HG03108 (cell line): ENCODE measurements around the gene PLPP7.

Source experiments
- ATAC-seq: cut with Tn5 transposase; IDR thresholded peaks from one replicate; pipeline ENCODE4 v1.9.1; 2021; ENCODE audit warnings: moderate library complexity; ENCODE audit not compliant: unreplicated experiment

Gene PLPP7

DNA sequence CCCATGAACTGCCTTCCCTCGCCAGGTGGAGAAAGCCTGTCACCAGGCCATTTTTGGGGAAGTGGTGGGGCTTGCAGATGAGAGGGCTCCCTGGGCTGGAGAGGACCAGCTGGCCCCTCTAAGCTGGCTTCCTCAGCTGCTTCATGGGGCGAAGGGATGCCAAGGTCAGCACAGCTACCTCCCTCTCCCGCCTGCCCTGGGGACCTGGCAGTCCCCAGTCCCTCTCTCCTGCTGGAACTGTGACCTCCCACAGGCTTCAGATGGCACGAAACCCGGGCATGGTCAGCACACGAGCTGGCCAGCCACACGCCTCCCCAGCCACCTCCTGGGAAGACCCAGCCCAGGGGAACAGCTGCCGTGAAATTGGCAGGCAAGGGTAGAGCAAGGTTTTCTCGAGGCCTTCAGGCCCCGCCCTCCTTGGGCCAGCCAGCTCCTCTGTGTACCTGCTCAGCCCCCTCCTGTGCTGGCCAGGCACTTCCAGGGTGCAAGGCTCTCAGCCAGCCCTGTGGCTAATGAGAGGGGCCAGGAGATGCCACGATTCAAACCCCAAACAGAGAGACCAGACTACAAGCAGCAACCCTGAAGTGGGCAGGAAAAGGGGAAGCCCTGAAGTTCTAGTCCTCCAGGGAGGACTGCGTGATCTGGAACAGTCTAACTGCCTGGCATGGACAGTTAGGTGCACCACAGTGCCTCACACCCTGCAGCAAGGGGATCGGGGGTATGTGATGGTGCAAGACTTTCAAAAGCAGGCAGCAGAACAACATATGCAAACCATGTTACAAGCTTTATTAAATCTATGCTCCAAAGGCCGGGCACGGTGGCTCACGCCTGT lies 12.9 kb downstream of the PLPP7 start:
- no peak for ATAC-seq

DNA sequence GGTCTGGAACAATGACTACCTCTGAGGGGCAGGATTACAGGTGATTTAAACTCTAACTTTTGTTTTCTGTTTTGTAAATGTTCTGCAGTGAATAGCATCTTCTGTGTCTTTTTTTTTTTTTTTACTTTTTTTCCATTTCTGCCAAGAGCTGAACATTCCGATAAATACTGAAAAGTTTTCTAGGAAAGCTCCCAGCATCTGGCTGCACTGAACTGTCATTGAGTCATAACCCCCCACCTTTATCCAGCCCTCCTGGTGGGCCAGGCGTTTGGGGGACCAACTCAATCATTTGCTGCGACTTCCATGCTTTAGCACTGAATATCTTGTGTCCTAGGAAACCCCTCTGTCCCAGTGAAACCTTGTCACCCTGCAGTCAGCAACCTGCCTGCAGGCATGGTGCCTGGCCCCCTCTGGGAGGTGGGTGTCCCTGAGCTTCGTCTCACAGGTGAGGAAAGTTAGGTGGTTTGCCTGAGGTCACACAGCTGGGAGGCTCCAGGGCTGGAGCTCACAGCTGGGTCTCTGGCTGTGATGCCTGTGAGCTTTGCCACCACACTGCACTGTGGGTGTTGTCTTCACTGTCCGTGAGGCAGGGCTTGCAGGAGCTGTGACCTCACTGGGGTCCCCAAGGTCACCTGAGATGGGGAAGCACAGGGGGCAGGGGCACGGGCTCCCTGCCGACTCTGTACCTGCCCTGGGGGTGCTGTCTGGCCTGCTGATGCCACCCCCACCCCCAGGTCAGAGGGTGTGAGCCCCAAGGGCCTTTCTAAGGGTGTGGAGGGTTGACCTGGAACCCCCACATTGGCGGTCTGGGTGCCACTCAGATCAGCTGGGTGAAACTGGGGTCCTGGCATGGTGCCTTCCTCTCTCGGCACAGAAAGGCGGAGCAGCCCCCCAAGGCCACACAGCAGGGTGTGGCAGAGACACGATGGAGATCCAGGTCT lies 14.1 kb downstream of the PLPP7 start:
- no peak for ATAC-seq

DNA sequence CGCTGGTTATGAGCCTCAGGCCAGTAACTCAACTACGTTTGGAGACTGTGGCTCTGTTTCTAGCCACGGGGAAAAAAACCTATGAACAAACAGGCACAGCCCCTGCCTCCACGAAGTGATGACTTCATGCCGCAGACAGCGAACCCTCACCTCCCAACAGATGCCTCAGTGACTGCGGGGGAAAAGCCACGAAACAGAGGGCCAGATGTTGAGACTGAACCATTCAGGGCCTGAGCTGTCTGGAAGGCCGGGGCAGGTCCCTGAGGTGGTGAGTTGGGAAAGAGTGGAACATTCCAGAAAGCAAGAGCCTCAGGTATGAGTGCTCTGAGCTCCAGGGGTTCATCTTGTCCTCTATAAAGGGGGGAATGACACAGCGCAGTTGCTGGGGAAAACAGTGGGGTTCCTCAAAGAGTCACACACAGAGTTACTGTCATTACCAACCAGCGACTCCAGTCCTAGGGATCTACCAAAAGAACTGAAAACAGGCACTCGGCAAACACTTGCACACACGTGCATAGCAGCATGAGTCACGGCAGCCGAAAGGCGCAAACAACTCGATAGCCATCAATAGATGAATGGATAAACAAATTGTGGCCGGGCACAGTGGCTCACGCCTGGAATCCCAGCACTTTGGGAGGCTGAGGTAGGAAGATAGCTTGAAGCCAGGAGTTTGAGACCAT lies 15.3 kb downstream of the PLPP7 start:
- ATAC-seq = no peak

DNA sequence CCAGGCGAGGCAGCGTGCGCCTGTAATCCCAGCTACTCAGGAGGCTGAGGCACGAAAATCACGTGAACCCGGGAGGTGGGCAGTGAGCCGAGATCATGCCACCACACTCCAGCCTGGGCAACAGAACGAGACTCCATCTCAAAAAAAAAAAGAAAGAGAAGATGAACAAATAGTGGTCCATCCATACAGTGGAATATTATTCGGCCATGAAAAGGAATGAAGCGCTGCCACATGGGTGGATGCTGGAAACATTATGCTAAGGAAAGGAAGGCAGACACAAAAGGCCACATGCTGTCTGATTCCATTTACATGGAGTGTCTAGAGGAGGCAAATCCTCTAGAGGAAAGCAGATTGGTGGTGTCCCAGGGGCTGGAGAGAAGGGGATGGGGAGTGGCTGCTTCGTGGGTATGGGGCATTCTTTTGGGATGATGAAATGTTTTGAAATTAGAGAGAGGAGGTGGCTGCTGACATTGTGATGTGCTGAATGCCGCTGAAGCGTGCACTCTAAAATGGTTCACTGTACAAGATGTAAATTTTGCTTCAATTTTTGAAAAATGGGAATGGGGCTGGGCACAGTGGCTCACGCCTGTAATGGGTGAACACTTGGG lies 17.0 kb downstream of the PLPP7 start:
- ATAC-seq = no peak

GRCh38 chr9:131307974-131308373 lies 18.5 kb downstream of the PLPP7 start:
- no peak for ATAC-seq

- ATAC-seq = no peak
Measured at GRCh38 chr9:131308452-131308851, 18.9 kb downstream of the PLPP7 start.

GRCh38 chr9:131308906-131309529 lies 19.5 kb downstream of the PLPP7 start:
- no peak for ATAC-seq

GRCh38 chr9:131309530-131310276 lies 20.2 kb downstream of the PLPP7 start:
- no peak for ATAC-seq

DNA sequence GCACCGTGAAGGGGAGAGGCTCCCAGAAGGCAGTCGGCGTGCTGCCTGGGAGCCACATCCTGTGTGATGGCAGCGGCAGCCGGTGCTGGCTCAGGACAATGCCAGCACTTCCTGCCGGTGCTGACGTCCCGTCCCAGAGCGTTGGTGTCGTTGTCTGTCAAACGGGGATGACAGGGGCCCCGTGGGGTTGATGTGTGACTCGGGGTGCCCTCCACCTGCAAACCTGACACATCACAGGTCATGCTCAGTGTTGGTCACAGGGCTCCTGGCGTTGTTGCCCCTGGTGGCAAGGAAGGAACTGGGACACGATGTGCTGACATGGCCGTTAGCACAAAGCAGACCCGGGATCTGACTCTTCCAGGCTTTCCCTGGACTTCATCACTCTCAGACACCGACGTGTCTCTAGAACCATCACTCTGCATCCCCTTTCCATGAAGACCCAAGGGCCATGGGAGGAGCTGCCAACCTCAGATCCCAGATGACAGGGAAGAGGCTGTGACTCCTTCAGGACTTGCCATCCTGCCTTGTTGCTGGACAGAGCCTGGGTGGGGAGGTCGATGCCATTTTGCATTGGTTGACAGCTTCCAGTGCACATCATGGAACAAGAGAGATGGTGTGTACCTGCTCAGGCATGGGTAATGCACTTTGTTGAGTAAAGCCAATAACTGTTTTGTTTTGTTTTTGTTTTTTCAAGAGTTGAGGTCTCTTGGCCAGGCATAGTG lies 21.5 kb downstream of the PLPP7 start:
- ATAC-seq = no peak

- ATAC-seq = no peak
Measured at GRCh38 chr9:131312246-131312645, 22.7 kb downstream of the PLPP7 start.

- ATAC-seq = no peak
Measured at GRCh38 chr9:131312822-131313770, 23.6 kb downstream of the PLPP7 start.

DNA sequence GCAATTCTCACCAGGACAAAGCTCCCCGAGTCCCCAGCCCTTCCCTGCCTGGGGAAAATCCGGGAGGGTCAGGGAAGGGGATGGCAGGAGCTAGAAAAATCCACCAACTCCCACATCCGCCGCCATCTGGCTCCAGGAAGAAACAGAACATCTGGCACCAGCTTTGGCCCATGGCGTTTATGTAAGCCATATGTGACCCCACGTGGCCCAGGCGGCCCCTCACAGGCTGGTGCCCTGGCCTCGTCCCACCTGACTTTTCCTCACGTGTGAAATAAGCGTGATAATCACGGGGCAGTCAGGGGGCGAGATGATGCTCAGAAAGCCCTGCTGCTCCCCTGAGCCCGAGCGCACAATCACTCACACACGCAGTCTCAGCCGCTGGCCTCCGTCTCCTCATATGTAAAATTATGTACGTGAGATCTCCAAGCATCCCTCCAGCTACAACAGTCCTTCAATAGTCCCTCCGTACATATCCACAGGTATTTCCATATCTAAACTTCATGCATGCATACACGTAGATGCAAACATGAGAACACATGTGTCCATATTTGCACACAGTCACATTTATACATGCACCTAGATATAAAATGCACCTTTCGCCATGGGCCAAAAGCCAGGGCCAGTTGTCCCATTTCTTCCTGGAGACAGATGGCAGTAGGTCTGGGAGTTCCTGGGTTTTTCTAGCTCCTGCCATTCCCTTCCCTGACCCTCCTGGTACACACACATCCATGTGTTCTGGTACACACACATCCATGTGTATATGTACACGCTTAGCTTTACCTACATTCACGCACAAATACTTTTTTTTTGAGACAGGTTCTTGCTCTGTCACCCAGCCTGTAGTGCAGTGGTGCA lies 28.9 kb downstream of the PLPP7 start:
- no peak for ATAC-seq

DNA sequence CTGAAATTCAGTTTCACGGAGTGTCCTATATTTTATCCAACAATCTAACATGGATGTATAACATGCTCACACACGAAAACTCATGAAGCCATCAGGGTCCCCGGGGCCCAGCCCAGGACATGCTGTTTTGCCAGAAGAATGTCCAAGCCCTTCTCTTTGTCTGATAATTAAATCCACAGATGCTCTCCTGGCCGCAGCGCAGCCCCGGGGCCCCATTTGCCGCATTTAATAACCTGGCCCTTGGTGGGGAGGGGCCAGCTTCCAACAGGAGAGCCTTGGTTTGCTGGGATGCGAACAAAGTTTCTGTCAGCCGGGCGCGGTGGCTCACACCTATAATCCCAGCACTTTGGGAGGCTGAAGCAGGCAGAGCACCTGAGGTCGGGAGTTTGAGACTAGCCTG lies 30.0 kb downstream of the PLPP7 start:
- no peak for ATAC-seq

- no peak for ATAC-seq
Measured at GRCh38 chr9:131320031-131320685, 30.6 kb downstream of the PLPP7 start.

- ATAC-seq = no peak
Measured at GRCh38 chr9:131323629-131324028, 34.1 kb downstream of the PLPP7 start.
